Peyer's patch (tissue), 4 donors: ENCODE data around the gene OIT3.

Experiments
- CTCF ChIP-seq, 6 experiments: fragments of 450-650 bp in 4 of 6; fragments of 200-600 bp in 2 of 6; sonication (generic) in 1 of 6; IDR thresholded peaks; one replicate each; pipeline ENCODE4 v1.5.1; 2017 to 2019; ENCODE audit warnings: antibody characterized with exemption in 6 of 6, mild to moderate bottlenecking in 3 of 6, moderate library complexity in 1 of 6
- POLR2A ChIP-seq, 2 donors: fragments of 450-650 bp; IDR thresholded peaks; one replicate each; pipeline ENCODE4 v1.5.1; 2017; ENCODE audit warnings: antibody characterized with exemption in 2 of 2, mild to moderate bottlenecking in 2 of 2, moderate library complexity in 2 of 2

DNA sequence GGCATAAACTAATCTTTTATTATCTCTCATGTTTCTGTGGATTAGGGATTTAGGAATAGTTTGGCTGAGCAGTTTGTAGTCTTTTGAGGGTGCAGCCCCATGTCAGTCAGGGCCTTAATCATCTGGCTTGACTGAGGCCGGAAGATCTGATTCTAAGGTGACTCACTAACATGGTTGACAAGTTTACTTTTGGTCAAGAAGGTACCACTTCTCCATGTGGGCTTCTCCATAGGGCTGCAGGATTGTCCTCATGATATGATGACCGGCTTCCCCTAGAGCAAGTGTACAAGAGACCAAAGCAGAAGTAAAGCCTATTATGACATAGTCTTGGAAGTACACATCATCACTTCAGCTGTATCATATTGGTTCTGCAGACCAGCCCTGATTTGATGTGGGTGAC, 45.9 kb upstream of the OIT3 start:
- TF ChIP-seq CTCF (IDR thresholded peaks at IDR 0.05), result no peak
- no peak for TF ChIP-seq POLR2A (IDR thresholded peaks at IDR 0.05)
